HTERT RPE-1 (cell line): ENCODE measurements around the gene CACNA1D.
"Not testable (repeated sequence)": the region's sequence is repeated elsewhere in the genome, so short reads cannot be mapped to it uniquely, and the experiment has no call there.

Source experiments
- in situ Hi-C: fragments of 300-500 bp; cut with MboI; formaldehyde crosslinking; loops from 4 replicates; pipeline ENCODE4 v1.14.3; 2020; ENCODE audit warnings: low sequenced_read_pairs

CACNA1D gene

DNA sequence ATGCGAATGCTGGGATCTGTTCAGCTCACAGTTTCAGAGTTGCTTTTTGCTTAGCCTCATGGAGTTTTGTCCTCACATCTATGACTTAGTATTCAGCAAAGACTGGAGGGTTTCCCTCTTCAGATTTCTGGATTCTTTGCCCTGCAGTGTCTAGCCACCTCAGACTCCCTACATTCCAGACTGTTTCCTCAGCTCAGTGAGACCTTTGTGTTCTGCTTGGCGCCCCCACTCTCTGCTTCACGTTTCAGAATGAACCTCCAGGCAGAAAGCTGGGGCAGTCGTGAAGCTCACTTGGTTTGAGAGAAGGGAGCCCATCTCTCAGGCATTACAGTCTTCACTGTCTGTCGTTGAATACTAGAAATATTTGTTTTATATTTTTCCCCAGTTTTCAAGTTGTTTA is 118.1 kb downstream of the CACNA1D start:
- in situ Hi-C loops = no loop called here

GRCh38 chr3:53613125-53613524 is 118.7 kb downstream of the CACNA1D start:
- in situ Hi-C loops = no loop called here

DNA sequence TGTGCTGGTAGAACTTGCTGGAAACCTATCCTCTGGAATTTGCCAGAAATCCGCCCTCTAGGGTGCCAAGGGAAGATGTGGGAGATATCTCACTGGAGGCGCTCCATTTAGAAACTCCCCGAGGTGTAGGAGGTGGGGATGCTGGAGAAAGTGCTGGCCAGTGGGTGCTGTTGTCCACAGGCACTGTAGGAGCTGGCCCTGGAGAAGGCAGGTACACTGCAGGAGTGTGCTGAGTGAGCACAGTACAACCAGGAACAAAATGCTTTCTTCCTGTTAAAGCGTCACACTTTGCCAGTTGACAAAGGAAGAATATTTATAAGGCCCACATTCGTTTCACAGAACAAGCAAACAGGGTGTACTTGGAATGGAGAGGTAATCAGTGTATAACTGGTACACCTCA is 119.9 kb downstream of the CACNA1D start:
- in situ Hi-C loops = no loop called here

DNA sequence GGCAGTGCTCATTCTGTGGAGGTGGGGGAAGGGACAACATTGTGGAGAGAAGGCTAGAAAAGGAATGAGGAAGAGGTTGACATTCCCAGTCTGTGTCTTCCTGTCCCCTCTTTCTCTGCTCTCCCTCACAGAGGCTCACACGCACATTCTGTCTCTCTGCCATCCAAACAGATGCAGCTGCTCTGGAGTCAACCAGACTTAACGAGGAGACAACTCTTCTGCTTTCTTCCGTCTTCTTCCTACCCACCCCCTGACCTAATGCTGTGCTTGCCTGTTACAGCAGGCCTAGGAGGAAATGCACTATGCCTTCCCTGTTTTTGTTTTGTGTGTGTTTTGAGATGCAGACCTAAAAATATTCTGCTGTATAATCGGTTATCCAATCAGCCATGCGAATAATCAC is 121.9 kb downstream of the CACNA1D start:
- in situ Hi-C loops = no loop called here

- in situ Hi-C loops = no loop called here
These were observed 122.8 kb downstream of the CACNA1D start for GRCh38 chr3:53616971-53617892.

DNA sequence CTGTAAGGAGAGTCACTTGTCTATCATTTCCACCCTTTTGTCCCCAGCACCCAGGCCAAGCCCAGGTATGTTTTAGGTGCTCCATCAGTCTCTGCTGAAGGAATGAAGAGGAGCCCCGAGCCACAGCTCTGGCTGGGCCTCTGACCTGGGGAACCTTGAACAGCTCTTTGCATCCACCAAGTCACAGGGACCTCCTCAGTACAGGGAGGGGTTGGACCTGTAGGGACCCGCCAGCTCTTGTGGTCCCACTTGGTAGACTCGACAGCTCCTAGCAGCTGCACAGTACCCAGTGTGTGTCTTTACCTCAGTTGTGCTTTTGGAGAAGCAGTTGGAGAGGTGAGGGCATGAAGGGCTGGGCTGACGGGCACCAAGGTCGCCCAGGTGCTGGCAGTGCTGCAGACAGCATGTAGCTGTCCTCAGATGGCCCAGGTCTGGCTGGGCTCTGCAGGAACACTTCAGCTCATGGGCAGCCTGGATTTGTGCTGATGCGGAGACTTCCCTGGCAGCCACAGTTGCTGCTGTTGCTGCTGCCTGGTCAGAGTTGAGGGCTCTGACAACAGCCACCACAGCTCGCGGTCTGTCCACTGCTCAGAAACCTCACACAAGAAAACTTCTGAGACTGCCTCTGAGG is 123.6 kb downstream of the CACNA1D start:
- in situ Hi-C loops = no loop called here

DNA sequence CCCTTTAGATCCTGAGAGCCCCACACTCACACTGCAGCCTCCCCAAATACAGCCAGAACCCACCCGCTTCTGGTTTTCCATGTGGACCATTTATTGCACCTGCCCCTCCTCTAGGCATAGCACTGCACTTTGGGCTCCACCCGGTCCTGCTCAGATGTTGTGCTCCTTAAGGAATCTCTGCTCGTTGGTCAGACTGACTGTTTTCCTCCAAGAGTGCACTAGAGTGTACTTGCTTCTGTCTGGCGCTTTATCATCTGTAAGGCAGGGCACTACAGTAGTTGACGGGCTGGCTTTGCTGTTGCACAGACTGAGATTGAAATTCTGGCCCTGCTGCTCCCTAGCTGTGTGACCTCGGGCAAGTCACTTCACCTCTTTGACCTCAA is 124.1 kb downstream of the CACNA1D start:
- in situ Hi-C loops = no loop called here

- in situ Hi-C loops = no loop called here
These were observed 124.5 kb downstream of the CACNA1D start for GRCh38 chr3:53618936-53619335.

- in situ Hi-C loops = no loop called here
These were observed 129.8 kb downstream of the CACNA1D start for GRCh38 chr3:53624061-53624857.

GRCh38 chr3:53626876-53627275 is 132.5 kb downstream of the CACNA1D start:
- in situ Hi-C loops = no loop called here

- in situ Hi-C loops = no loop called here
These were observed 134.4 kb downstream of the CACNA1D start for GRCh38 chr3:53628536-53629401.

DNA sequence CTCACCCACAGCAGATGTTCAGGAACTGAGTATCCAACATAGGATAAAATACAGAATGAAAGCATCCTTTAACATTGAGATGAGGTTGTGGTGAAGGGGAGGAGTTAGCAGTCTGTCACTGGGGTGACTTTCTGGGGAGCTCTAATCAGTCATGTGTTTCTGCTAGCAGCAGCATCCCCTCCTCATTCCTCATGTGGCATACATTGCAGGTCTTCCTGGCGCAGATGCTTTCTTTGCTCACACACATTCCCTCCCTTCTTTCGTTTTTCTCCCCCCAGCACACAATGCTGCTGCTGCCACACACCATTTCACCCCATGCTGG is 135.0 kb downstream of the CACNA1D start:
- in situ Hi-C loops = no loop called here

- in situ Hi-C loops = no loop called here
These were observed 136.1 kb downstream of the CACNA1D start for GRCh38 chr3:53630547-53630946.

DNA sequence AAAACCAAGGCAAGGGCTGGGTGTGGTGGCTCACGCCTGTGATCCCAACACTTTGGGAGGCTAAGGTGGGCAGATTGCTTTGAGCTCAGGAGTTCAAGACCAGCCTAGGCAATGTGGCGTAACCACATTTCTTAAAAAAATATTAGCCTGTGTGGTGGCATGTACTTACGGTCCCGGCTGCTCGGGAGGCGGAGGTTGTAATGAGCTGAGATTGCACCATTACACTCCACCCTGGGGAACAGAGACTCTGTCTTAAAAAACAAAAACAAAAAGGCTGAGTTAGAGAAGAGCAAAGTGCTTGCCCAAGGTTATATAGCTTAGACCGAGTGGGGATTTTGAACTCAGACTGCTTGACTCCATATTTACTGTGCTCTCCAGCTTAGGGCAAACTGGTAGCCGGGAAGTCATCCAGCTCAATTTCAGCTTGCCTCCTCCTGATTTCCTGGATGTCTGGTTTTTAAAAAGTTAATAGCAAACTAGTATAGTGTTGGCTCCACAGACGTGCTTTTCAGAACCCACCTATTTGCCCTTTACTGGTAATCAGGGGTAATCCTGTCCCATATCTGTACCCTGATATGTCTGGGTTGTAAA is 138.9 kb downstream of the CACNA1D start:
- in situ Hi-C loops = no loop called here

- in situ Hi-C loops = no loop called here
These were observed 140.6 kb downstream of the CACNA1D start for GRCh38 chr3:53635041-53635440.

- in situ Hi-C loops = not testable (repeated sequence)
These were observed 144.4 kb downstream of the CACNA1D start for GRCh38 chr3:53638806-53639205.

DNA sequence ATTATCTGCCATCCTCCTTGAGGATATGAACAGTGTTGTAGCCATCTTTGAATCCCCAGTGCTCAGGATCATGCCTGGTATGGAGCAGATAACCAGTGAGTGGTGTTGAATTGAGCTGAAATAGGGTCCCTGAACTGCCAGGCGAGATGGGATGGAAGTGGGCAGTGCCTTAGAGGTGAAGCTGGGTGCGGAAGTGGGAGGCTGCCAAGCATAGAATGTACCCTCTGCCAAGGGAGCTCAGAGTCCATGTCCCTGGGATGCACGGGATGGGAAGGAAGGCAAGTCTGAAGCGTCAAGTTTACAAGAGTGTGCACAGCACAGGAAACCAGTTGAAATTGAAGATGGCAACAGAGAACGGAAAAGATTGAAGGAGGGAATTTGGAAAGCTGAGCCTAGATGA is 147.0 kb downstream of the CACNA1D start:
- in situ Hi-C loops = no loop called here

GRCh38 chr3:53642211-53642610 is 147.8 kb downstream of the CACNA1D start:
- in situ Hi-C loops = no loop called here

DNA sequence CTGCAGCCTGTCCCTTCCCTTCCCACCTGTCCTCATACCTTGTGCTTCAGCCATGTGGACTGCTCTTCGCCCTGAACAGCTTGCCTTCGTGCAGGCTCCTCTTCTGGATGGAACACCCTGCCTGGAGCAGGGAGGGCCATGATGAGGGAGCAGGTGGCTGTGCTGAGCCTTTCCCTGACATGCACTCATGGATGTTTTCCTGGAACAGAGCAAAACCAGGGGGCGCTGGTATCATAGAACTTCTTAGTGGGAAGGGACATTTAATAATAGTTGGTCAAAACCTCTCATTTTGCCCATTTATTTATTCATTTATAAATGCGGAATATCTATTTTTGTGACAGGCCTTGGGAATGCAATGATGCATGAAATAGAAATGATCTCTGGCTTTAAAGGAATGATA is 149.3 kb downstream of the CACNA1D start:
- in situ Hi-C loops = no loop called here

- in situ Hi-C loops = no loop called here
These were observed 151.3 kb downstream of the CACNA1D start for GRCh38 chr3:53645754-53646153.
